PC-9 (cell line): ENCODE results near the gene COL20A1.

Source experiments
- EZH2 ChIP-seq: fragments of 200-600 bp; sonication (generic); IDR thresholded peaks from 2 replicates; pipeline ENCODE4 v1.8.0; 2017; ENCODE audit warnings: antibody characterized with exemption, low read depth
- TF ChIP-seq, protein P1 (sequence below): fragments of 200-600 bp; sonication (generic); conservative IDR thresholded peaks from 2 replicates; pipeline ENCODE4 v1.6.1; 2017; ENCODE audit warnings: mixed run types, antibody characterized with exemption, mild to moderate bottlenecking, moderate library complexity

DNA sequence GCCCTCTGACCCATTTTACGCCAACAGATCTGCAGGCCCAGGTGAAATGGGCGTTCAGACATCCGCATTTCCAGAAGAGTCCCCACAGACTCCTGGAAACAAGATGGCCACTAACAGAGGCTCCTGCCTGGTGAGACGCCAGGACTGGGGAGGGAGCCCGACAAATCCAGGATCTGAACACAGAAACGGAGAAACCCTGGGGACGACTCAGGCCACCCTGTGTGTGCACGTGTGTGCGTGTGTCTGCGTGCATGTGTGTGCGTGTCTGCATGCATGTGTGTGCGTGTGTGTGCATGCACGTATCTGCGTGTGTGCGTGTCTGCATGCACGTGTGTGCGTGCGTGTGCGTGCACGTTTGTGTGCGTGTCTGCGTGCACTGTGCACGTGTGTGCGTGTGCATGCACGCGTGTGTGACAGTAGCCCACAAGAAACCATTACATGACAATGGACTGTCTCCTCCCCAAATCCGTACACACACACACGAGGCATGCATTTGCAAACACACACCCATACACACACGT is 43.3 kb downstream of the COL20A1 start:
- TF ChIP-seq, protein P1, sequence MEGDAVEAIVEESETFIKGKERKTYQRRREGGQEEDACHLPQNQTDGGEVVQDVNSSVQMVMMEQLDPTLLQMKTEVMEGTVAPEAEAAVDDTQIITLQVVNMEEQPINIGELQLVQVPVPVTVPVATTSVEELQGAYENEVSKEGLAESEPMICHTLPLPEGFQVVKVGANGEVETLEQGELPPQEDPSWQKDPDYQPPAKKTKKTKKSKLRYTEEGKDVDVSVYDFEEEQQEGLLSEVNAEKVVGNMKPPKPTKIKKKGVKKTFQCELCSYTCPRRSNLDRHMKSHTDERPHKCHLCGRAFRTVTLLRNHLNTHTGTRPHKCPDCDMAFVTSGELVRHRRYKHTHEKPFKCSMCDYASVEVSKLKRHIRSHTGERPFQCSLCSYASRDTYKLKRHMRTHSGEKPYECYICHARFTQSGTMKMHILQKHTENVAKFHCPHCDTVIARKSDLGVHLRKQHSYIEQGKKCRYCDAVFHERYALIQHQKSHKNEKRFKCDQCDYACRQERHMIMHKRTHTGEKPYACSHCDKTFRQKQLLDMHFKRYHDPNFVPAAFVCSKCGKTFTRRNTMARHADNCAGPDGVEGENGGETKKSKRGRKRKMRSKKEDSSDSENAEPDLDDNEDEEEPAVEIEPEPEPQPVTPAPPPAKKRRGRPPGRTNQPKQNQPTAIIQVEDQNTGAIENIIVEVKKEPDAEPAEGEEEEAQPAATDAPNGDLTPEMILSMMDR = no peak
- TF ChIP-seq EZH2 = no peak
